ENCODE results near the gene BAIAP2L2. TPM values are rescaled to one million over a fixed set of nuclear protein-coding genes. Genes with fewer than 3 reads are reported as not detected.
A peak's percentile ranks its signal among the peaks of the same experiment; 100 is the strongest.

BAIAP2L2 gene
- polyA plus RNA-seq, 1 experiment: 1.3 TPM

DNA sequence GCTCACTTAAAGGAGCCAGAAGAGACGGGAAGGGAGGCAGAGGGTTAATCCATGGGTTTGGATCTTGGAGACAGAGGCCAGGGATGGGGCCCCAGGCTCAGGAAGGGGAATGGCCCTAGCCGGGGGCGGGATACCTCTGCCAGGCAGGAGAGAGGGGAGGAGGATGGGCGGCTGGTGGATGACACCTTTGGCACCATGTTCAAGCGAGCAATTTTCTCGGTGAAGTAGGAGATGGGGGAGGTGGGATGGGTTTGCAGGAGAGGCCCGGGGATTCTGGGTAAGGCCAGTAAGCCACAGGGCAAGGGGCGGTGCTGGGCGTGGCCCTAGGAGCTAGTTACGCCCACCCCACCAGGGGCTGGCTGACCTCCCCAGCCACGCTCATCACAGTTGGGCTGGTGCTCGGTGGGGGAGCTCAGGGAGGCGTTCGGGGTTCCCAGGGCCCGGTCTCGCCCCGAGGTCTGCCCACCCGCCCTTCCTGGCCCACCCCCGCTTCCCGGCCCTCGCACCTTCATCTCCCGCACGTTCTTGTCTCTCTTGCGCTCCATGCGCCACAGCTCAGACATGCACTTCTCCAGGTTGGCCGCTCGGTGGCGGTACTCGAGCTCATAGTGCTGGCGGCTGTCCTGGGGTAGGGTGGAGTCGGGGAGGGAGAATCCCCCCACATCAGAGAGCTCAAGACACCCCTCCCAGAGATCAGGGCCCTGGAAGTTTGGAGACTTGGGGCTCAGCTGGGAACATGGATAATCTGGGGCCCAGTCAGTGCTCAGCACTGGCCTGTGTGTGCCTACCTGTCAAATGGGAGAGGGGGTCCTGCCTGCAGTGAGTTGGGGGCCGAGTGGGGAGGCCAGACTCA lies 12.7 kb downstream of the BAIAP2L2 start:
- TF ChIP-seq, protein P1, sequence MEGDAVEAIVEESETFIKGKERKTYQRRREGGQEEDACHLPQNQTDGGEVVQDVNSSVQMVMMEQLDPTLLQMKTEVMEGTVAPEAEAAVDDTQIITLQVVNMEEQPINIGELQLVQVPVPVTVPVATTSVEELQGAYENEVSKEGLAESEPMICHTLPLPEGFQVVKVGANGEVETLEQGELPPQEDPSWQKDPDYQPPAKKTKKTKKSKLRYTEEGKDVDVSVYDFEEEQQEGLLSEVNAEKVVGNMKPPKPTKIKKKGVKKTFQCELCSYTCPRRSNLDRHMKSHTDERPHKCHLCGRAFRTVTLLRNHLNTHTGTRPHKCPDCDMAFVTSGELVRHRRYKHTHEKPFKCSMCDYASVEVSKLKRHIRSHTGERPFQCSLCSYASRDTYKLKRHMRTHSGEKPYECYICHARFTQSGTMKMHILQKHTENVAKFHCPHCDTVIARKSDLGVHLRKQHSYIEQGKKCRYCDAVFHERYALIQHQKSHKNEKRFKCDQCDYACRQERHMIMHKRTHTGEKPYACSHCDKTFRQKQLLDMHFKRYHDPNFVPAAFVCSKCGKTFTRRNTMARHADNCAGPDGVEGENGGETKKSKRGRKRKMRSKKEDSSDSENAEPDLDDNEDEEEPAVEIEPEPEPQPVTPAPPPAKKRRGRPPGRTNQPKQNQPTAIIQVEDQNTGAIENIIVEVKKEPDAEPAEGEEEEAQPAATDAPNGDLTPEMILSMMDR (IDR thresholded peaks at IDR 0.05; ENCODE audit: insufficient read depth, low read depth, low read length): peak; percentile 43
- no peaks in the 10 kb centered on the region for H3K27me3 ChIP-seq (ENCODE audit: control insufficient read depth, insufficient read depth, low read length)
- ChIA-PET CTCF (interaction anchor here (0.6 to 1.9 kb wide), 9 partner anchors 7 to 498 kb away, joined by 3 to 10 read pairs (median 3); no protein-coding TSS in a partner anchor), POLR2A (no interaction called here)
- no peaks in the 10 kb centered on the region for H3K36me3 ChIP-seq (ENCODE audit: control insufficient read depth, insufficient read depth, low read length)
- DNase-seq (ENCODE audit: low read depth): no peak
- no peak overlapping the region for H3K4me3 ChIP-seq (ENCODE audit: low read depth, low read length)

DNA sequence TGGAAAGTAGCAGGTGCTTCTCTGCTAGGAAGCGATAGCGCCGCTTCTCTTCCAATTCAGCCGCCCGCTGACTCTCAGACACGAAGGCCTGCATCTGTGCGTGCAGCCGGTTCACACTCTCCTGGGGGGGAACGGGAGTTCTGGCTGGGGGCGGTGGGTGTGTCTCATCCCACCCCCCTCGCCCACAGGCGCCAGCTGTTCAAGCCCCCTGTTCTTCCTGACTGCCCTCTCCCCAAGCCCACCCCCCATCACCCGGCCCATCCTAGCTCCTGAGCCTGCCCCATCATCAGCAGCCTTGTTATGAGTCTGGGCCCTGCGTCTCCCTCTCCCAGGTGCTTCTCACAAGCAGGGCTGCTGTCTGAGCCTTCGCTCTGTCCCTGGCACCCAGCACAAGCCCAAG lies 13.4 kb downstream of the BAIAP2L2 start:
- DNase-seq (ENCODE audit: low read depth): no peak
- TF ChIP-seq, protein P1 (IDR thresholded peaks at IDR 0.05; ENCODE audit: insufficient read depth, low read depth, low read length): no peak
- ChIA-PET POLR2A (no interaction called here), CTCF (interaction anchor here (1.1 kb wide), 2 partner anchors 12 to 18 kb away, joined by 3 to 6 read pairs; no protein-coding TSS in a partner anchor)
- Histone ChIP-seq H3K27me3 (ENCODE audit: control insufficient read depth, insufficient read depth, low read length) (no peaks in the 10 kb centered on the region), H3K36me3 (ENCODE audit: control insufficient read depth, insufficient read depth, low read length) (no peaks in the 10 kb centered on the region), H3K4me3 (ENCODE audit: low read depth, low read length) (no peak overlapping the region)

DNA sequence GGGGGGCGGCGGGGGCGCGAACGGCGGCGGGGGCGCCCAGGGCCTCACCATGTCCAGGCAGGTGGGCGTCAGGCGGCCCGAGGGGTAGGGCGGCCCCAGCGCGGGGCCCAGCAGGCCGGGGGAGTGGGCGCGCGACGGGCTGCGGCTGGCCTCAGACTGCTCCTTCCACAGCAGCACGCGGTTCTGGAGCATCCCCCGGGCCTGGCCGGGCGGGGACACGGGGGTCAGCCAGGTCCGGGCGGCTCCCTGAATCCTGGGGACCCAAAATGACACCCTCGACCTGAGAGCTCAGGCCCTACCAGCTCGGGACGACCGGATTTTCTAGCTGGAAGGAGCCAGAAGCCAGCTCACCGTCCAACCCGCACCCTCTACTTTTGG lies 21.0 kb downstream of the BAIAP2L2 start:
- no peak for DNase-seq (ENCODE audit: low read depth)
- H3K4me3 ChIP-seq (ENCODE audit: low read depth, low read length): no peak overlapping the region

DNA sequence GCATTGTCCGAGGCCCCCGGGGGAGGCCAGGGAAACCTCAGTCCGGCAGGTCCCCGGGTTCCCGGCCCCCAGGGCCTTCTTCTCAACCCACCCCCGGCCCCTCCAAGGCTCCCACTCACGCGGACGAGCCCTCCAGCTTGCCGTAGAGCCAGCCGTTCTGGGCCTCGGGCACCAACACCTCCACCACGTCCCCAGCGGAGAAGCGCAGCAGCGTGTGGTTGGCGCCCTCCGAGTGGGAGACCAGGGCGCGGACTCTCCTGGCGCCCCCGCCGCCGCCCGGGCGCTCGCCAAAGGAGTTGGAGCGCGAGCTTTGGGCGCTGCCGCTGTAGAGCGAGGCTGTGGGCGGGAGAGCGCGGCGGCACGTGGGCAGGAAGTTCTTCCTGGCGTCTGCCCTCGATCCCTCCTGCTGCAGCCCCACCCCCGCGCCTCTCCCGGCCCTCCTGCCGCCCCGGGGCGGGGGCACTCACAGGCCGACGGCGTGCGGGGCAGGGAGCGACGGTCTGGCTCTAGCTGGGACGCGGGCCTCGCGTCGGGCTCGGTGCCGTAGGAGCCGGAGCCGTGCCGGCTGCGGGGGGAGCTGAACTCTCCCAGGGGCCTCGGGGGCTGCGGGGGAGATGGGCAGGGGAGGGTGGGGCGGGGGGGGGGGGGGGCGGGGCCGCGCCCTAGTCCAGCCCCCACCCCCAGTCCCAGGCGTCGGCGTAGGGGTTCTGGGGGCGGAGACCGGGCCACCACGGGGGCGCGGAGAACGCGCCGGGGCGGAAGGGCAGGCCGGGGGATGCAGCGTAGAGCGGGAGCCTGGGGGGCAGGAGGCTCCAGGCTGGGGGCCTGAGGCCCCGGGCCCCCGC lies 21.6 kb downstream of the BAIAP2L2 start:
- ChIA-PET CTCF (no interaction called here), POLR2A (no interaction called here)
- TF ChIP-seq, protein P1 (IDR thresholded peaks at IDR 0.05; ENCODE audit: insufficient read depth, low read depth, low read length): no peak
- no peak for DNase-seq (ENCODE audit: low read depth)
- H3K36me3 ChIP-seq (ENCODE audit: control insufficient read depth, insufficient read depth, low read length): no peaks in the 10 kb centered on the region
- peaks cover 2% of the 10 kb centered on the region; the same call in 1 of the 2 replicates for H3K27me3 ChIP-seq (ENCODE audit: control insufficient read depth, insufficient read depth, low read length)
- peak overlapping the region; percentile 17 for H3K4me3 ChIP-seq (ENCODE audit: low read depth, low read length)

More for the DNA sequence above, 21.0 kb downstream of the BAIAP2L2 start:
- ChIA-PET CTCF (no interaction called here), POLR2A (no interaction called here)
- H3K27me3 ChIP-seq (ENCODE audit: control insufficient read depth, insufficient read depth, low read length): peaks cover 2% of the 10 kb centered on the region; the same call in 1 of the 2 replicates
- TF ChIP-seq, protein P1 (IDR thresholded peaks at IDR 0.05; ENCODE audit: insufficient read depth, low read depth, low read length): no peak
- H3K36me3 ChIP-seq (ENCODE audit: control insufficient read depth, insufficient read depth, low read length): no peaks in the 10 kb centered on the region

DNA sequence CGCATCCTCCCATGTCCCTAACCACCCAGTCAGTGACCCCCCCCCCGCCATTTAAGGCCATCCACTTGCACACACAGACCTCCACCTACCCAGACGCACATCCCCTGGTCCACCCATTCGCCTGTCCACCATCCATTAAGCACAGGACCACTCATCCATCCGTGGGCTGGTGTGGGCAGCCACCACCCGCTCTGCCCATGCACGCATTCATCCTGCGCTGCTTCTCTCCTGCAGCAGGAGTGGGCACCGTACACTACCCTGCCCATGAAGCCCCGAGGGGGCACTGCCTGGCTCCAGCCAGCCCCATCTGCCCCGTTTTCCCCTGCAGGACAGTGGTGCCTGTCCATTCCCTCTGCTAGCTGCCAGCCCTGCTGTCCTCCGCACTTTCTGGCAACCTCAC lies 22.6 kb downstream of the BAIAP2L2 start:
- Histone ChIP-seq H3K36me3 (ENCODE audit: control insufficient read depth, insufficient read depth, low read length) (no peaks in the 10 kb centered on the region), H3K4me3 (ENCODE audit: low read depth, low read length) (no peak overlapping the region), H3K27me3 (ENCODE audit: control insufficient read depth, insufficient read depth, low read length) (peaks cover 2% of the 10 kb centered on the region; the same call in 1 of the 2 replicates)
- CTCF ChIA-PET: no interaction called here
- POLR2A ChIA-PET: no interaction called here
- no peak for DNase-seq (ENCODE audit: low read depth)
- TF ChIP-seq, protein P1 (IDR thresholded peaks at IDR 0.05; ENCODE audit: insufficient read depth, low read depth, low read length): no peak

Measured in BJ (cell line).